Keratinocyte (primary cell): ENCODE measurements around the gene CA12. TPM values are rescaled to one million over a fixed set of nuclear protein-coding genes. Genes with fewer than 3 reads are reported as not detected.

ENCODE experiments used
- DNase-seq: peaks from one replicate; pipeline ENCODE4 v3.0.0-alpha.2; 2011; ENCODE audit warnings: low read depth, missing footprints, low spot score
- FAIRE-seq: peaks from 2 replicates; lab custom pipeline; 2011; peaks lifted over from hg19 to GRCh38; lab: Jason Lieb, UNC
- H2AFZ ChIP-seq: 2 replicates; pipeline ENCODE4 v1.6.0; 2012; ENCODE audit warnings: low read length, control low read depth, inconsistent platforms; ENCODE audit not compliant: control insufficient read depth
- H3K27ac ChIP-seq: 2 replicates; pipeline ENCODE4 v1.5.1; 2011; ENCODE audit warnings: low read length; ENCODE audit not compliant: control insufficient read depth, insufficient read depth
- H3K27me3 ChIP-seq: 3 replicates; pipeline ENCODE4 v1.6.0; 2011; ENCODE audit warnings: low read length; ENCODE audit not compliant: control insufficient read depth, insufficient read depth; ENCODE audit errors: extremely low read depth
- H3K36me3 ChIP-seq, 2 experiments: 2 replicates in 1 of 2; 3 replicates in 1 of 2; pipeline ENCODE4 v1.5.1; 2011; ENCODE audit warnings: low read length in 2 of 2, mild to moderate bottlenecking in 1 of 2; ENCODE audit not compliant: control insufficient read depth in 2 of 2, insufficient read depth in 2 of 2; ENCODE audit errors: extremely low read depth in 1 of 2
- H3K4me1 ChIP-seq: 3 replicates; pipeline ENCODE4 v1.5.1; 2011; ENCODE audit warnings: low read length; ENCODE audit not compliant: control insufficient read depth, insufficient read depth; ENCODE audit errors: extremely low read depth
- H3K4me2 ChIP-seq: 3 replicates; pipeline ENCODE4 v1.6.0; 2011; ENCODE audit warnings: low read depth, low read length; ENCODE audit not compliant: control insufficient read depth, insufficient read depth; ENCODE audit errors: extremely low read depth
- H3K4me3 ChIP-seq, 3 experiments: fragments of 200-600 bp in 1 of 3; sonication (generic) in 1 of 3; 2 replicates in 2 of 3; 3 replicates in 1 of 3; pipeline ENCODE4 v1.5.1; 2011 to 2016; ENCODE audit warnings: low read length in 3 of 3, mild to moderate bottlenecking in 3 of 3, control low read depth in 2 of 3, inconsistent platforms in 1 of 3, low read depth in 1 of 3, mixed read lengths in 1 of 3, mixed run types in 1 of 3, moderate library complexity in 1 of 3; ENCODE audit not compliant: control insufficient read depth in 2 of 3, insufficient read depth in 2 of 3; ENCODE audit errors: extremely low read depth in 1 of 3
- H3K79me2 ChIP-seq: 2 replicates; pipeline ENCODE4 v1.6.0; 2012; ENCODE audit warnings: low read length; ENCODE audit not compliant: control insufficient read depth, insufficient read depth
- H3K9ac ChIP-seq: 3 replicates; pipeline ENCODE4 v1.6.0; 2011; ENCODE audit warnings: low read length; ENCODE audit not compliant: control insufficient read depth, insufficient read depth; ENCODE audit errors: extremely low read depth
- H3K9me1 ChIP-seq: 3 replicates; pipeline ENCODE4 v1.6.0; 2011; ENCODE audit warnings: low read length; ENCODE audit not compliant: control insufficient read depth, insufficient read depth; ENCODE audit errors: extremely low read depth
- H3K9me3 ChIP-seq: 2 replicates; pipeline ENCODE4 v1.5.1; 2012; ENCODE audit warnings: low read depth, low read length; ENCODE audit not compliant: control insufficient read depth
- H4K20me1 ChIP-seq: 3 replicates; pipeline ENCODE4 v1.6.0; 2011; ENCODE audit warnings: low read length; ENCODE audit not compliant: control insufficient read depth, insufficient read depth; ENCODE audit errors: extremely low read depth
- EZH2 ChIP-seq: IDR thresholded peaks from one replicate; pipeline ENCODE4 v1.6.1; 2012; ENCODE audit warnings: inconsistent platforms, mild to moderate bottlenecking, low read length, moderate library complexity
- dilution Hi-C: fragments of 300-500 bp; cut with MboI; formaldehyde crosslinking; loops from one replicate; pipeline ENCODE4 v1.7.0; 2020; ENCODE audit warnings: low sequenced_read_pairs; ENCODE audit not compliant: extremely low pct_ligation_motif_present
- polyA plus RNA-seq, 5 experiments: library from polyadenylated mRNA; depleted of rRNA in 3 of 5; stranded (reverse) in 3 of 5; stranded (forward) in 1 of 5; unstranded in 1 of 5; fragments of >200 nt; gene quantifications; 1 replicate in 1 of 5; 2 replicates in 3 of 5; 3 replicates in 1 of 5; pipeline versions ENCODE4 v1.2.1 to v1.2.3, GENCODE V29; 2011 to 2012; ENCODE audit warnings: missing spikeins in 2 of 5, low read depth in 1 of 5, low replicate concordance in 1 of 5
- TF ChIP-seq, protein P1 (sequence below), 3 experiments: IDR thresholded peaks in 1 of 3; conservative IDR thresholded peaks in 1 of 3; optimal IDR thresholded peaks in 1 of 3; 2 replicates in 2 of 3; 3 replicates in 1 of 3; pipeline versions ENCODE3 to v1.5.1; 2011; ENCODE audit warnings: low read length in 3 of 3, mild to moderate bottlenecking in 3 of 3, moderate library complexity in 2 of 3, control low read depth in 1 of 3, inconsistent platforms in 1 of 3; ENCODE audit not compliant: insufficient read depth in 2 of 3; ENCODE audit errors: extremely low read depth in 1 of 3

The CA12 gene
- polyA plus RNA-seq, 1 donor (not counting 4 experiments of a cell fraction or from before 2014, with no cell fraction given) = 158 TPM

DNA sequence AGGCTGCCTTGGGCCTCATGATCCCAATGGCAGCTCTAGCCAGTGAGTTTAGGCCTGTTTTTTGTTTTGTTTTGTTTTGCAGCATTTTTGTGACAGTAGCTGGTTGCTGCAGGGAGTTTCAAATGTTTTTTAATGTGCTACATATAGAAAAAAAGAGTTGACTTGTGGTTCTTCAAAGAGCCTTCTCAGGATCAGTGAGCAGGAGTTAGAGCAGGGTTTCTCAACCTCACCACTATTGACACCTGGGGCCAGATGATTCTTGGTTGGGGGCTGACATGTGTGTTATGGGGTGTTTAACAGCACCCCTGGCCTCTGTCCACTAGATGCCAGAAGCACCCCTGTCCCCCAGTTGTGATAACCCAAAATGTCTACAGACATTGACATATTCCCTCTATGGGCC, 86.3 kb downstream of the CA12 start:
- Histone ChIP-seq H3K27ac (no peak overlapping the region), H3K4me3 (no peak overlapping the region), H3K4me1 (peaks cover 8% of the 10 kb centered on the region), H4K20me1 (no peaks in the 10 kb centered on the region), H3K9me3 (no peaks in the 10 kb centered on the region), H3K9me1 (no peaks in the 10 kb centered on the region), H3K9ac (no peak overlapping the region), H2AFZ (no peak overlapping the region), H3K79me2 (no peaks in the 10 kb centered on the region), H3K36me3 (peaks cover 0 to 2% of the 10 kb centered on the region in 2 experiments), H3K27me3 (no peaks in the 10 kb centered on the region), H3K4me2 (no peak overlapping the region)
- FAIRE-seq = no peak
- dilution Hi-C loops = no loop called here
- no peak for DNase-seq
- TF ChIP-seq, protein P1, sequence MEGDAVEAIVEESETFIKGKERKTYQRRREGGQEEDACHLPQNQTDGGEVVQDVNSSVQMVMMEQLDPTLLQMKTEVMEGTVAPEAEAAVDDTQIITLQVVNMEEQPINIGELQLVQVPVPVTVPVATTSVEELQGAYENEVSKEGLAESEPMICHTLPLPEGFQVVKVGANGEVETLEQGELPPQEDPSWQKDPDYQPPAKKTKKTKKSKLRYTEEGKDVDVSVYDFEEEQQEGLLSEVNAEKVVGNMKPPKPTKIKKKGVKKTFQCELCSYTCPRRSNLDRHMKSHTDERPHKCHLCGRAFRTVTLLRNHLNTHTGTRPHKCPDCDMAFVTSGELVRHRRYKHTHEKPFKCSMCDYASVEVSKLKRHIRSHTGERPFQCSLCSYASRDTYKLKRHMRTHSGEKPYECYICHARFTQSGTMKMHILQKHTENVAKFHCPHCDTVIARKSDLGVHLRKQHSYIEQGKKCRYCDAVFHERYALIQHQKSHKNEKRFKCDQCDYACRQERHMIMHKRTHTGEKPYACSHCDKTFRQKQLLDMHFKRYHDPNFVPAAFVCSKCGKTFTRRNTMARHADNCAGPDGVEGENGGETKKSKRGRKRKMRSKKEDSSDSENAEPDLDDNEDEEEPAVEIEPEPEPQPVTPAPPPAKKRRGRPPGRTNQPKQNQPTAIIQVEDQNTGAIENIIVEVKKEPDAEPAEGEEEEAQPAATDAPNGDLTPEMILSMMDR (optimal IDR thresholded peaks at IDR 0.05 in 1 of 3, IDR thresholded peaks at IDR 0.05 in 1 of 3, conservative IDR thresholded peaks at IDR 0.05 in 1 of 3; ENCODE audit: extremely low read depth in 1 of 3, insufficient read depth in 2 of 3, low read length in 3 of 3) = no peak
- no peak for TF ChIP-seq EZH2

DNA sequence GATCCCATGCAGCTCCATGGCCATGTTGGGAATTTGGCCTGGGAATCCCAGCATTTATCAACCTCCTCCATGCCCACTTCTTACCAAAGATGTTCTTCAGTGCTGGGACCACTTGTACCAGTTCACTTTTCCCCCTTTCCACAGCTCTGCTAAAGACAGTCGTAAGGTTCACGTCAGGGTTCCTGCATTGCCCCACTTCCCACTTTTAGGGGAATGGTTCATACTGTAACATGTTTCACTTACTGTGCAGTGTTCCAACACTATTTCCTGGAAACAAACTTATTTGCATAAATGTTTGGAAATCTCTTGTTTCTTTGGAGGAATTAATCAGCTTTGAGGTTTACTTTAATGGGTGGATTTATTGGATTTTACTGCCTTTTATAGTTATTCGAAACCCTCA, 87.3 kb downstream of the CA12 start:
- H3K27ac ChIP-seq = no peak overlapping the region
- no peak overlapping the region for H3K4me3 ChIP-seq
- no peak overlapping the region for H3K9ac ChIP-seq
- dilution Hi-C loops = no loop called here
- H2AFZ ChIP-seq = no peak overlapping the region
- no peak for FAIRE-seq
- H3K9me3 ChIP-seq = no peaks in the 10 kb centered on the region
- no peaks in the 10 kb centered on the region for H4K20me1 ChIP-seq
- no peak for DNase-seq
- peaks cover 0 to 2% of the 10 kb centered on the region in 2 experiments for H3K36me3 ChIP-seq
- no peak overlapping the region for H3K4me2 ChIP-seq
- no peaks in the 10 kb centered on the region for H3K9me1 ChIP-seq
- peaks cover 8% of the 10 kb centered on the region for H3K4me1 ChIP-seq
- H3K79me2 ChIP-seq = no peaks in the 10 kb centered on the region
- no peak for TF ChIP-seq EZH2
- TF ChIP-seq, protein P1 (optimal IDR thresholded peaks at IDR 0.05 in 1 of 3, IDR thresholded peaks at IDR 0.05 in 1 of 3, conservative IDR thresholded peaks at IDR 0.05 in 1 of 3; ENCODE audit: extremely low read depth in 1 of 3, insufficient read depth in 2 of 3, low read length in 3 of 3) = no peak
- no peaks in the 10 kb centered on the region for H3K27me3 ChIP-seq
